Stimulated activated naive CD4-positive, alpha-beta T cell (primary cell): ENCODE results near the gene PARD3B.

Source experiments
- DNase-seq, 6 experiments: peaks; one replicate each; lab custom pipeline; 2025; lab: John Stamatoyannopoulos, UW

Gene PARD3B

GRCh38 chr2:204544961-204545860 lies at the start of gene PARD3B:
Gene PARD3B (plus strand): TSS chr2:204545475. CDS start chr2:204546000, 525 bp downstream.
- DNase-seq: peak in 3 of 6 experiments; percentile 5 to 36 (median 8)

GRCh38 chr2:204496779-204497178 lies 48.5 kb upstream of the PARD3B start:
- DNase-seq: no peak

DNA sequence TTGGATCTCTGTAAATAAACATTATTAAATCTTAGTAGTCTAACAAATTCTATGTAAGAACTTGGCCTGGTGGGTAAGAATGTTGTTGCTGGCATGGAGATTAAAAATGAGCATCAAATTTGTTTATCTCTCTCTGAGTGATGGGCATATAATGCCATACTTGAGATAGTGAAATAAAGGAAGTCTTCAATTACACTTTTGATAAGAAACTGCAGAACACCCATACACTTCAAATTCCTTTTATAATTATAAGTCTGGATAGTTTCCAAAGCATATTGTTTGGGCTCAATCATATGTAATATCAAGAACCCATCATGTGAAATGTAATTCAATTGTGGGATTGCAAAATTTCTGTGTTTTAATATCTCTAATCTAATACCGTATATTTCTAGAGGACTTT lies 47.4 kb upstream of the PARD3B start:
- no peak for DNase-seq

GRCh38 chr2:204498291-204498690 lies 47.0 kb upstream of the PARD3B start:
- DNase-seq: no peak

DNA sequence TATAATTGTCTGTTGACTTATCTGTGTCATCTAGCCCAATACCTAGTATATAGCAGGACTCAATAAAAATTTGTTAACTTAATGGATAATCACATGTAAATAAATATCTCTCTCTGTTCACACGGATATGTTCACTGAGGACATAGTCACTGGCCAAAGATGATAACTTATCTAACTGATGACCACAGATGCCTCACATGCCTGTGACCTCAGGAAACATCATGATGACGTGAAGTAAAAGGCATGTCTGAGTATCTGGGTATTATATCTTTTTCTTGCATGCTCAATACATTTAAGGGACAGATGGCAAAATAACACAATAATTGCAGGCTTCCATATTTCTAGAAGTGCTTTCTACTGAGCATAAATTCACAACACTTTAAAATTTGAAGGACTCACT lies 41.4 kb upstream of the PARD3B start:
- DNase-seq: no peak

GRCh38 chr2:204504594-204504993 lies 40.7 kb upstream of the PARD3B start:
- no peak for DNase-seq

- no peak for DNase-seq
Observed at GRCh38 chr2:204505488-204505887, 39.8 kb upstream of the PARD3B start.

DNA sequence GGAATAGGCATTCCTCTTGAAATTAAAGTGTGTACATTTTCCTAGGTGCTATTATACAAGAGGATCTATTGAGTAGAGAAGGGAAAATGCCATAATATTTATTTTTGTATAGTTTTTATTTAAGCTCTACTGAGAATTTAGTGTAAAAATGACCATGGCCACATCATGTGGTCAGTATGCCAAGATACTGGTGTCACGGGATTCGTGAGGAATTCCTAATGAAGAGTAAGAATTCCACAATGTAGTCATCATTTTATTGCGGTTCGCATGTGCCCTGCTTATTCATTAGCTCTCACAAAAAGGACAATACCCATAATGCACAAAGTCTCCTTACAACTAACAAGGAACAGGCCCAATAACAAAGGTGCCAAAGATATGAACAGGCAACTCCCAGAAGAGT lies 39.3 kb upstream of the PARD3B start:
- DNase-seq: no peak

GRCh38 chr2:204507636-204508035 lies 37.6 kb upstream of the PARD3B start:
- DNase-seq: no peak

DNA sequence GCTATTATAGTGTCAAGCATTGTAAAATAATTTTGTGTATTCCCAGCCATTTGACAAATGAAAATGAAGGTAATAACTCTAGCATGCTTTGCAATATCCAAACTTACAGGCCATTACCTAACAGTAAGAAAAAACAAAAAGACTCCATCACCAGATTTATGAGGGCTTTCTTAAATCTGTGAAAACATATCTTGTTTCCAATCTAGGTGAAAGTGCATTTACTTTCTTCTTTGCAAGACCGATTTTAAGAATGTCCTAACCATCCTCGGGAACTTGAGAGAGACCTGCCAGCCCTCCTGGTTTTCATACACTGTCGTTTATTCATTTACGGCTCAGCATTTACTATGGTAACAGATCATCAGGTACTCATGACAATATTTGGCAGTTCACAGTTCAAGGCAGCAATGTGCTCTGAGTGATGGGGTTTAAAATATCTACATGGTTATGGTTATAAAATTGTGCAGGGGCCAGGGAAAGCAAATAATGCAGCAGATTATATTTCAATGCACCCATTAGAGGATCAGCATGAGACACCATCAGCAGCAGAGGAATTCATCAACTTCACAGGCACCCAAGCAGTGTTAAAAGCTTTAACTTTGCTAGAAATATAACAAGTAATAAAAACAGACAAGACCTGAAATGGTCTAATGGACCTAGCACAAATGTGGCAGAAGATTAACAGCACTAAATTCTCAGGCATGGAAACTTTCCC lies 34.4 kb upstream of the PARD3B start:
- DNase-seq: no peak

GRCh38 chr2:204514439-204514838 lies 30.8 kb upstream of the PARD3B start:
- no peak for DNase-seq

DNA sequence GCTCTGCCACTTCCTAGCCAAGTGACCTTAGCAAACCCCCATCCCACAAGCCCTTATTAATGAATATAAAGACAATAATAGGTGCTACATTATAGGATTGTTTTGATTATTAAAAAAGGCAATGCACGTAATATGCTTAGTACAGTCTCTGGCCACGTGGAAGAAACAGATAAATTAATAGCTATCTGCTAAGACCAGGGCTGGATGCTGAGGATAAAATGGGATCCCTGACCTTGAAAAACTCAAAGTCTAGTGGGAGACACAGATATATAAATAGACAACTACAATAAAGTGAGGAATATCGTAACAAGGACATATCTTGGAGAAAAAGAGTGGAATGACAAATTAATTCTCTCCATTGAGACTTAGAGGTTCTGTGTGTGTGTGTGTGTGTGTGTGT lies 29.9 kb upstream of the PARD3B start:
- DNase-seq: no peak

DNA sequence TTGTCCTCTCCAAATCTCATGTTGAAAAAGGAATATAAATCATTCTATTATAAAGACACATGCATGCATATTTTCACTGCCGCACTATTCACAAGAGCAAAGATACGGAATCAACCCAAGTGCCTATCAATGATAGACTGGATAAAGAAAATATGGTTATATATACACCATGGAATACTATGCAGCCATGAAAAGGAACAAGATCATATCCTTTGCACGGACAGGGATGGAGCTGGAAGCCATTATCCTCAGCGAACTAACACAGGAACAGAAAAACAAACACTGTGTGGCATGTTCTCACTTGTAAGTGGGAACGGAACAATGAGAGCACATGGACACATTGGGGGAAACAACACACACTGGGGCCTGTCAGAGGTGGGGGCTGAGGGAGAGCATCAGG lies 28.1 kb upstream of the PARD3B start:
- no peak for DNase-seq

DNA sequence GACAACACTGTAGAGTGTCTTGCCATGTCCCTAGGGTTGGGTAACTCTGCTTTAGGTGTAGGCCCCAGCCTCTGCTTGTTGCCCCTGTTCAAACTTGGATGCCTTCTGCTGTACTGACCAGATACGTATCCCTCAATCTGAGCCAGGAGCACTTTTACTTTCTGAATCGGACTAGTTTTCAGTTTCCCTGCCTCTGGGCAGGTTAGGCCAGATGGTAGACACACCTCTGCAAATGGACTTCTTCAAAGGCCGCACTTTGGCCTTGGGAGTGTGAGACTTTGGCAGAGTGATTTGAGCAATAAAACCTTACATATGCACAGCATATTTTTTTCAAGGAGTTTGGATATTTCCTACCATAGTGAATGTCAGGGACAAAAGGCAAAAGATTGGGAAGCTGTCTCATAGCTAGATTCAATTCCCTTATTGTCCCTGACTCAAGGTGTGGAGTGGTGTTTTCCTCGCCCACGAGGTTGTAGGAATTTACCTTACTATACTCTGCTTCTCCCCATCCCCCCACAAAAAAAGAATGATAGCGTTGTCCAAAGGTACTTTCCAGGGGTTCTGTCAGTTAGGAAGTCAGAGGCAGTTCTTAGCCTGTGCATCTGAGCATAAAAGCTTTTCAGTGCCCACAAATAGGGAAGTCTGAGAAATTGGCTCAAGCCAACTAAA lies 15.3 kb upstream of the PARD3B start:
- DNase-seq: no peak

- no peak for DNase-seq
Observed at GRCh38 chr2:204530464-204530805, 14.8 kb upstream of the PARD3B start.

DNA sequence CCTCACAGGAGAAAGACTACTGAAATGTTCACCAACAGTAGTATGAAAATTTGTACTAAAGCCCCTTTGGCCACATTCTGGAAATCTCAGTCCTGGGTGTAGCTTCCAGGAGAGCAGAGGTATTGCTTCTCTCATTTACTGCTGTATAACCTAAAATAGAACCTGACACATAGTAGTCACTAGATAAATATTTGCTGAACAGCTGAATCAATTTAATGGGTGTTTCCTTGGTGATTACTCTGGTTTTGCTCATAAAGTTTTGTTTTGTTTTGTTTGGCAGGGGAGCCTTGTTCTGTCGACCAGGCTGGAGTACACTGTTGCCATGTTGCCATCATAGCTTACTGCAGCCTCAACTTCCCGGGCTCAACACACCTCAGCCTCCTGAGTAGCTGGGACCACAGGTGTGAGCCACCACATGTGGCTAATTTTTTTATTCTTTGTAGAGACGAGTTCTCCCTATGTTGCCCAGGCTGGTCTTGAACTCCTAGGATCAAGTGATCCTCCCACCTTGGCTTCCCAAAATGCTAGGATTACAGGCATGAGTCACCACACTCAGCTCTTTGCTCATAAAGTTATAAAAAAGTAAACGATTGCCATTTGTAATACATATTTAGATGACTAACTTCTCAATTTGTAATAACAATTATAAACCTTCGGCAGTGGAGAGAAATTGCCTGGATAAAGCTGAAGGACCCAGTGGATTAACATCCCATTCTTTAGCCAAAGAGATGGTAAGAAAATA lies 11.5 kb upstream of the PARD3B start:
- no peak for DNase-seq

DNA sequence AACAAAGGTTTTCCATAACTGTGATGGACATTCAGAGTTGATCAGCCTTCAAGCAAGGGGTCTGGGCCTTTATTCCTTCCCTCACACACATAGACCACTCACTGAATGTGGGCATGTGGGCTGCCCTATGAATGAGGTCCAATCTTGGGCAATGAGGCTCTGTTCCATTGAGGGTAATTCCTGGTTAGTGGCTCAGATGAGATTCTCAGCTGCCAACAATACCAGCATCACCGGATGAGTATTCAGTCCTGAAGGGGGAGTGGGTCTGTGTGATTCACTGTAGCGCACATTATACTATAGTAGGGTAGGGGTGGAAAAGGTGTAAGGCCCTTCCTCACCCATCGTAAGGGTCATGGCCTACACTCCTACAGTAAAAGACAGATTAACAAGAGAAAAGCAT lies 9.9 kb upstream of the PARD3B start:
- no peak for DNase-seq

DNA sequence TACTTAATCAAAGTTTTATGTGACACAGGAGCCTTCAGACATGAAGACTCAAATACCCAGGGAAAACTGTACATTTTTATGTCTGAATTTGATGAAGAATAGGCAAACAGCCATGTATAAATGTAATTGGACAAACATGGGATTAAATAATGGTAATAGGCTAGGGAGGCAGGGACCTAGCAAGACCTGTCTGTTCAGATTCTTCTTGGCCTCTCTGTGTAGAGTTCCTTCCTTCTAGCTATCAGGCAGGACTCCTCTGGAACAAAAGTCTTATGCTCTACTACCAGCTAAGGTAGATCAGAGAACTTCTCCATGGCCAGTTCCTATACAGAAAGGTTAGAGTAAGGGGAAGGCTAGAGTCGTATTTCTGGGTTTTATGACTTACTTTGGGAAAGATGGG lies 9.5 kb upstream of the PARD3B start:
- DNase-seq: no peak

GRCh38 chr2:204538182-204539018 lies 6.9 kb upstream of the PARD3B start:
- no peak for DNase-seq

GRCh38 chr2:204539019-204539385 lies 6.3 kb upstream of the PARD3B start:
- no peak for DNase-seq

DNA sequence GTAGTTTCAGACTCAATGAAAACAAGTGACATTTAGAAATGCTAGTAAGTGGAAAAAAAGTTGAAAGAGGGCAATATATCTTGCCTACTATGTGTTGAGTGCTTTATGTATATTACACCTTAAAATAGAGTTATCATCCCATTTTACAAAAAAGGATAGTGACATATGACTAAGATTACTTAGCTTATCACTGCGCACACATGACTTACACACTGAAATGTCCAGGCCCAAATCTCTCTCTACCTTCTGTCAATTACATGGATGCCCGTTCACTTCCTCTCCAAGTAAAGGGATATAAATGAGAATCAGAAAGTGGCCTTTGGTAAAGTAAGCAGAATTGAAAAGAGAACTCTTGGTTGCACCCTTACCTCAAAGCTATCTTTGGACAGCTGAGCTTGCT lies 3.6 kb upstream of the PARD3B start:
- DNase-seq: no peak
